GM13977 (cell line): ENCODE data around the gene SNRK.

Experiments
- DNase-seq: peaks from one replicate; pipeline ENCODE4 v3.0.0; 2012; ENCODE audit warnings: low spot score
- in situ Hi-C: fragments of 300-500 bp; cut with MboI; formaldehyde crosslinking; loops from one replicate; pipeline ENCODE4 v1.12.0; 2022; ENCODE audit warnings: low sequenced_read_pairs, low pct_unique_long_range_greater_than_20kb, mixed read lengths, inconsistent platforms; ENCODE audit not compliant: unreplicated experiment
- TF ChIP-seq, protein P1 (sequence below): IDR thresholded peaks from 2 replicates; pipeline ENCODE4 v1.5.1; 2012; ENCODE audit warnings: mild to moderate bottlenecking, control low read depth; ENCODE audit not compliant: insufficient read depth; ENCODE audit errors: extremely low read depth, missing control alignments

SNRK gene

DNA sequence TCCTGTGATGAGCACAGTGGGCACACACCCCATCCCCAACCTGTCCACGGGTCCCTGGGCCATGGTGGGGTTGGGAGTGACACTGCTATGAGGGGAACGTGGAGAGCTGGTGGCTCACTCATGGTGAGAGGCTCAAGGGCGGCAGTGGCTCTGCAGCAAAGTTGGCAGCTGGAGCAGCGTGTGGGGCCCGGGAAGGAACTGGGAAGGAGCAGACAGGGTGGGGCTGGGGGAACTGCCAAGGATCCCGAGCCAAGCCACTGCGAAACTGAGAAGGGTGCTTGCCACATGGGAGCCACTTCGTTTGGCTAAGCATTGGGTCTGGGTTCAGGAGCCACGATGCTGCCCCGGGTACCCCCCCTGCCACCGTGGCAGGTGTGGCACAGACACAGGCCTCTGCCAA, 80.1 kb downstream of the SNRK start:
- in situ Hi-C loops = no loop called here
- no peak for DNase-seq
- TF ChIP-seq, protein P1, sequence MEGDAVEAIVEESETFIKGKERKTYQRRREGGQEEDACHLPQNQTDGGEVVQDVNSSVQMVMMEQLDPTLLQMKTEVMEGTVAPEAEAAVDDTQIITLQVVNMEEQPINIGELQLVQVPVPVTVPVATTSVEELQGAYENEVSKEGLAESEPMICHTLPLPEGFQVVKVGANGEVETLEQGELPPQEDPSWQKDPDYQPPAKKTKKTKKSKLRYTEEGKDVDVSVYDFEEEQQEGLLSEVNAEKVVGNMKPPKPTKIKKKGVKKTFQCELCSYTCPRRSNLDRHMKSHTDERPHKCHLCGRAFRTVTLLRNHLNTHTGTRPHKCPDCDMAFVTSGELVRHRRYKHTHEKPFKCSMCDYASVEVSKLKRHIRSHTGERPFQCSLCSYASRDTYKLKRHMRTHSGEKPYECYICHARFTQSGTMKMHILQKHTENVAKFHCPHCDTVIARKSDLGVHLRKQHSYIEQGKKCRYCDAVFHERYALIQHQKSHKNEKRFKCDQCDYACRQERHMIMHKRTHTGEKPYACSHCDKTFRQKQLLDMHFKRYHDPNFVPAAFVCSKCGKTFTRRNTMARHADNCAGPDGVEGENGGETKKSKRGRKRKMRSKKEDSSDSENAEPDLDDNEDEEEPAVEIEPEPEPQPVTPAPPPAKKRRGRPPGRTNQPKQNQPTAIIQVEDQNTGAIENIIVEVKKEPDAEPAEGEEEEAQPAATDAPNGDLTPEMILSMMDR = no peak

DNA sequence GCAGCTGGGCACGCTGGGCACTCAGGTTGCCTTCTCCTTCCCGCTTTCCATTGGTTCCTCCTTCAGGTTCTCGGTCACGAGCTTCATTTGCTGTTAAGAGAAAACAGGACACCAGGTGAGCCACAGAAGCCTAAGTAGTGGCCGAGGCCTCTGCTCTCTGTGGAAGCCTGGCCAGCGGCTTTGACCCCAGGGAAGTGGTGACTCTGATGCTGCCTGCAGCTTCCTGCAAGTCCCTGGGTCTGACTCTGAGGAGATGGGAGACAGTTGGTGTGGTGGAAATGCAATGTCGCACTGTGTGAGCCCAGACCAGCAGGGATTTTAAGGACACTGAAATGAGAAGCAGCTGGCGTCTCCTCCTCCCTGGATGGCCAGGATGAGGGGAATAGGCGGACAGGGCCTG, 80.5 kb downstream of the SNRK start:
- no peak for DNase-seq
- in situ Hi-C loops = no loop called here
- TF ChIP-seq, protein P1 = no peak

DNA sequence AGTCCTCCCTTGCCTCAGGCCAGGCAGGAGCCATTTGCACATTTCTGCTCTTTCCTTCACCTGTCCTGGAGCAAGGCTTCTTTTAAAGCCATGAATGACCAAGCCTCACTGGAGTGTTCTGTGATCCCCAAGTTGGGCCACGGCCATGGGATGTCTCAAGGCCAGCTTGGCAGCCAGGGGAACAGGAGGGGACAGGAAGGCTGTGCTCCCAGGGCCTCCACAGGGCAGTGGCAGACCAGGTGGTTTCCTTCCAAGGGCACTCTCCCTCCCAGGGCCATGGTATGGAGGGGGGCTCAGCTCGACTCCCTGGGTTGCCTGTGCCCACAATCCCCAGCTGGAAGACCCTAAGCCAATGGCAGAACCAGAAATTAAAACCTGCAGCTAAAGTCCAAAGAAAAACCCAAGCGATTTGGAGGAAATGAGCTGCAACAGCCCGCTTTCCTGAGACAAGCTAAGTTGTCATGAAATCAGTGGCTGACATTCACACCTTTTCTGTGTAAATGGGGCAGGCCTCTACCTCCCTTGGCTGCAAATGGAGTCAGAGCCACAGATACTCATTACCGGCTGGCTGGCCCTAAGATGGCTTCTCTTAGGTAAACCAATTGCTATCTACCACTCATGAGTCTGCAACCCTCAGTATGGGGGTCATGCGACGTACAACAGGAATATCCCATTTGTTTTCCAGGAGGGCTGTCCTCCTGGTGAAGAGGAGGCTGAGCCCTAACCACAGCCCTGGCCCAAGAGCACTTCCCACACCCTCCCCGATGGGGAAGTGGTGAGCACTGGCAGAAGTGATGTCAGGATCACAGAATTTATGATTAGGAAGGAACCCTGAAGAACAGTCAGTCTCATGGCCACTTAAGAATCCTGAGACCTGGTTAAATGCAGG, 83.3 kb downstream of the SNRK start:
- in situ Hi-C loops = no loop called here
- TF ChIP-seq, protein P1 = no peak
- no peak for DNase-seq

DNA sequence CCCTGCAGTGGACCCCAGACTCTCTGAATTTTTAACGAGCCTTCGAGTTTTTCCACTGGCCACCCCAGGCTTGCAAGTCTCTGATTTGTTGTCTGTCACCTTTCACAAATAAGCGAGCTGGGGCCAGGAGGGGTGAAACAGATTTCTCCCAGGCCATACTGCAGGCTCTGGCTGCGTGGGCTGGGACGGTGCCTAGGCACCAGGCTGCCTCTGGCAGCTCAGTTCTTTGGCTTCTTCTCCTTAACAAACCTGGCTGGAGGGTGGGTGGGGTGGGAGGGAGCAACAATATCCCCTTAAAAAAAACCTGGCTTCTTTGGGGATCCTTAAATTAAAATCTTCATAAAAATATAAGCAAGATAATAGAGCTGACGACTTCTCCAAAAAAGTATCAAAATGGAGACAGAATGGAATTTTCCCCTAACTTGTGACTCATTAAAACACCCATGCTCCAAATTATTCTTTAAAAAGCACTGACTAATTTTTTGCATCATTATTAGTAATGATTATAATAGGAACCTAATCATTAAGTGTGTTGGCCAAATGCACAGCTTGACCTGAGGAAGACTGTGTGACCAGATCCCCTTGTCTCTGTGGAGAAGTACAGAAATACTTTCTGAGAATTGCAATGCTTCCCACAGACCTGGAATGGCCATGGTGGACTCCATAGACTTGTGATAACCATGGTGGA, 84.1 kb downstream of the SNRK start:
- in situ Hi-C loops = no loop called here
- TF ChIP-seq, protein P1 = no peak

DNA sequence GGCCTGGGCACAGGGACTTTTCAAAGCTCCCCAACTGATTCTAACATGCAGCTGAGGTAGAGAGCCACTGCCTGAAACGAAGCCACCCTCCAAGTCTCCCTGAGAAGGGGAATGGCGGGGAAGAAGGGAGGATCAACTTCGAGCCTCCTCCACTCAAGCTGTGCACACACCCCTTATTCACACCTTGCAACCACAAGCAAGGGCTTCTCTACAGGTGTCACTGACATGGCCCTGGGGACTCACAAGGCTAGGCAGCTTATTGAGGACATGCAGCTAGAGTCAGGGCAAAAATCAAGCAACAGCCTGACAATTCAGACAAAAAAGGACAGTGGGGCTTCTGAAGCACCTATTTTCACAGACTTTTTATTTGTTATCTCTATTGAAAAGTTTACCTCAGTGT, 85.2 kb downstream of the SNRK start:
- DNase-seq = no peak
- in situ Hi-C loops = no loop called here
- TF ChIP-seq, protein P1 = no peak

More for the DNA sequence above, 84.1 kb downstream of the SNRK start:
- DNase-seq = no peak

DNA sequence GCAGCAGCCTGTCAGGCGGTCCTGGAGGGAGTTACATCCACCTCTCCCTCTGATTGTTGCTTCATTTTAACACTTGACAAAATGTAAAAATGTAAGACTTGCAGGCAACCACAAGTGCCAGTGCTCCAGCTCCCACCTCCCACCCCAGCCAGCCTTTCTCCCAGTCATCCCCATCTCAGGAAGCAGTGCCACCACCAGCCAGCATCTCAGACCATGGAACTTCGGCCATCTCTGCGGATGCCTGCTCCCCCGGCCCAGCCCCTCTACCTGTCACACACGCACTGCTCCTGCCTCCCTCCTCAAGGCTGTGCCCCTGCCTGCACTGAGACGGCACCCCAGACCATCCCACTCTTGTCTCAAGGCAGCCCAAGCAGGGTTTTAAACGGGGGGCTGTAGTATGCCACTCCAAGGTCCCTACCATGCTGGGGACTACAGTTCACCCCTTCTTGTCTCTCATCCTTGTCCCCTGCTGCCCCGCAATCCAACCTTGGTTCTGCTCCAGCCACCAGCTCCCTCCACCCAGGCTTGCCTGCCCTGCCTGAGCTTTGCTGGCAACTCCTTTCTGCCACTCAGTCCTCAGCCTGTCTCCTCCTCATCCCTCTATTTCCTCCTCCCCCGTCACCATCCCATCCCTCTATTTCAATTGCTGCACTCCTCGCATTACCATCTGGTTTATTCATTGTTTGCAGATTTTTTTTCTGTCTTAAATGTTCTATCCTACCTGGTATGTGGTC, 85.8 kb downstream of the SNRK start:
- TF ChIP-seq, protein P1 = no peak
- DNase-seq = no peak
- in situ Hi-C loops = no loop called here
